GM21619 (cell line): ENCODE results near the gene GRIA1.
A peak's percentile ranks its signal among the peaks of the same experiment; 100 is the strongest.

Experiments
- ATAC-seq: cut with Tn5 transposase; IDR thresholded peaks from one replicate; pipeline ENCODE4 v1.9.1; 2021; ENCODE audit not compliant: unreplicated experiment

The GRIA1 gene

DNA sequence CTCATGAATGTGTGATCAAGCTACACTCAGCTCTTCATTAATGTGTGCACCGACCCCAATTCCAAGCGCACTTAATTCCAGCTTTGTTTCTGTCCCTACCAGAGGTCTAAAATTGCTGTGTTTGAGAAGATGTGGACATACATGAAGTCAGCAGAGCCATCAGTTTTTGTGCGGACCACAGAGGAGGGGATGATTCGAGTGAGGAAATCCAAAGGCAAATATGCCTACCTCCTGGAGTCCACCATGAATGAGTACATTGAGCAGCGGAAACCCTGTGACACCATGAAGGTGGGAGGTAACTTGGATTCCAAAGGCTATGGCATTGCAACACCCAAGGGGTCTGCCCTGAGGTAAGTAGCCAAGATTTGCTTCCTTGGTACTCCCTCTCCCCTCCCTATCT, 279.6 kb downstream of the GRIA1 start:
- no peak for ATAC-seq

DNA sequence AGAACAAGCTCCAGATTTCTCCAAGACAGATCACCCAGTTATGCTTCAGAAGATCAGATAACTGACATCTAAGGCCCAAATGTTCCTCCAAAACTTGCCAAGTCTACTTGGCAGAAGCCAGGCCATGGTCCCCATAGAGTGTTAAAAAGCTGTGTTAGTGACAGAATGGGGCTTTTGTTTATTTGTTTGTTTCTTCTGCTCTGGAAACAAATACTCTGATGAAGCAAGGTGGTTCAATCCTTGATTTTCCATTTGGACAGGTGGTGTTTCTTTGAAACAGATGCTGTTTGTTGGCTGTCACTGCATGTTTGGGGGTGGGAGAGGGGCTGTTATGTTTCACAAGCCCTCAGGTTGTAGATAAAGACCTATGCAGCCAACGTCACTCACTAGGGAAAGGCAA, 284.2 kb downstream of the GRIA1 start:
- ATAC-seq: no peak

DNA sequence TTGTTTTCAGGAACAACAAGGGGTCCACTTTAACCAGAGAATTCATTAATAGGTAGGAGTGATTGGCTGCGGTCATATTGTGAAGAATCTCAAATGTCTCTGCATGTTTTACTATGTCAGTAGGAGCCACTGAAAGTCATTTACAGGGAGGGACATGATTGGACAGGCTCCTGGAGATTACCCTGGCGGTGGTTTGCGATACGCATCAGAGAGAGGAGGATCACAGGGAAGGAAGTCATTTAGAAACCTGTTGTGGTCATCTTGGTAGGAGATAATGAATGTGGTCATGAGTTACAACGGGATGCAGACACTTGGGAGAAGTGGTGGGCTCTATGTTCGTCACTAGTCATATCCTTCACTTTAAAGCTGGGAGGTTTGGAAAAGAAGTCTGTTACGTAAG, 285.5 kb downstream of the GRIA1 start:
- ATAC-seq: no peak

DNA sequence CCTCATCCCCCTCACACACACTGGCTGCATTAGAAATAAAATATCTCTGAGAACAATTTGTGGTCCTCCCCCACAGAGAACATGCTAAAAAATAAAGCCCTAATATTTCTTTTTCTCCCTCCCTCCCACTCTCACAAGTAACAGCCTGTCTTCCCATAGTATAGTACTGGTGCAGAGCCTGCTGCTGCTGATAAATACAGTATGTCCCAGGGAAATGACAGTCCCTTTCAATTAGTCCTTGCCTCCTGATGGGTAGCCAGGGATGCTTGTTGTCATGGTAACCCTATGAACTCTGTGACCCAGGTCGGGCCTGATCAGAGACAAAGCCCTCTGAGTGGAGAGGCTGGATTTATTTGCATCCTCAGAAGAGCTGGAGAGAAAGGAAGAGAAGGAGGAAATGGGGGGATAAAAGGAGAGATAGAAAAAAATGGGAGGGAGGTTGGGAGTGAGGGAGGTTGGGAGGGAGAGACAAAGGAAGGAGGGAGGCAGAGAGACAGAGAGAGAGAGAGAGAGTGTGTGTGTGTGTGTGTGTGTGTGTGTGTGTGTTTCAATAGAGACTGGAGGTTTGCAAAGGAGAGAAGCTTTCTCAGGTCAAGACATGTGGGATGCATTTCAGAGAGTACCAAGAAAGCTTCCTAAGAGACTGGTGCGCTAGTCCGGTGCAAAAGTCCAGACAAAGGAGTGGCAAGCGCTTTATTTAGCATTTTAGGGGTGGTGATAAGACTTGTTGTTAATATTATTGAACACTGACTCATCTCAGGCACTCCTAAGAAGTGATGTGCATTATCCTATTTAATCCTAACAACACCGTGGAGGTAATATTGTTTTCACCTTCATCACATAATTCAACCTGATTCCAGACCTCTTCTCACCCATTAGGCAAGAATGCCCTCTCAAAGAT, 287.5 kb downstream of the GRIA1 start:
- no peak for ATAC-seq

DNA sequence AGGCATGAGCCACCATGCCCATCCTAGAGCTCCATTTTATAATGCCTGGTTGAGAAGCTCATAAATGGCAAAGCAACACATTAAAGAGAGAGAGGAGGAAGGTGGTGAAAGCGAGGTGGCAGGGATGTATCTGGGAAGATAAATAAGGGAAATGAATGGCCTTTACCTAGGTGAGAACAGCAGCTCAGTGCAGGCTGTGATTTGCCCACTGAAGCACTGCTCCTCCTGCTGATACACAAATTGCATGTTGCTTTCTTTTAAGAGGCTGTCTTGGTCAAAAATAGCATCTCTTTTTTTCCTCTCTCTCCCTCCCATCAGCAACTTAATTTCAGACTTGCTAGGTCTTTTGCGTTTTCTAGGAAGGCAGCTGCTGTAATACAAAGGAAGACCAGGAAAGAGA, 289.4 kb downstream of the GRIA1 start:
- ATAC-seq: no peak

DNA sequence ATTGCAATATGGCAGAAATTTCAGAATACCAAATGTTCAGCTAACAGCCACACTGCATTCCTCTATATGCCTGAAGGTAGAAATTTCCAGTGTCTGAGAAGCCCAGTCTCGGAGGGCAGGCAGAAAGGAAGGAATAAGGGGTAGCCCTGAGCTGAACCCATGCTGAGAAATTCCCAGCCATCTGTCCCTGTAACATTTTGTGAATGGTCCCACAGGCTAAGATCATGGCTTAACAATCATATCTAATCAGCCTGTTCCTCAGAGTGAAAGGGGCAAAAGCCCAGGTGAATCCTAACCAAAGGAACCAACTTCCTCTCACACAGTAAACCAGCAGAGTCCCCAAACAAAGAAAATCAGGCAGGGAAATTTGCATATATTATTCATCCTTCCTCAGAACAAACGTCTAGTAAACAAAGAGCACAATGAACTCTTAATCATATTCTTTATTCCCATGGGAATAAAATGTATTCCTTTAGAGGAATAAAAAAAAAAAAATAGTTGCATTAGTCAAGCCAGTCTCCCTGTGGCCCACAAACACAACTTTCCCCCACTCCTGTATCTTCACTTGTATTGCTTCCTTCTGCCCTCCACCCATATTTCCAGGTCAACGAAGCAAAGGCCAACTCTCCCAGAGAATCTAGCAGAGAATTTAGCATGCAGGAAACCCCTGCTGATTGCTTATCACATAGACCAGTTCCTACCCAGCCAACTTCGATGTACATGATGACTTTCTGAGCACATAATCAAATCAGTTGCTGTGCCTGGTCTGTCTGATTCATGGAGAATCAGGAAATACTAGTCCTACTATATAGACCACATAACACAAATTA, 290.6 kb downstream of the GRIA1 start:
- no peak for ATAC-seq

DNA sequence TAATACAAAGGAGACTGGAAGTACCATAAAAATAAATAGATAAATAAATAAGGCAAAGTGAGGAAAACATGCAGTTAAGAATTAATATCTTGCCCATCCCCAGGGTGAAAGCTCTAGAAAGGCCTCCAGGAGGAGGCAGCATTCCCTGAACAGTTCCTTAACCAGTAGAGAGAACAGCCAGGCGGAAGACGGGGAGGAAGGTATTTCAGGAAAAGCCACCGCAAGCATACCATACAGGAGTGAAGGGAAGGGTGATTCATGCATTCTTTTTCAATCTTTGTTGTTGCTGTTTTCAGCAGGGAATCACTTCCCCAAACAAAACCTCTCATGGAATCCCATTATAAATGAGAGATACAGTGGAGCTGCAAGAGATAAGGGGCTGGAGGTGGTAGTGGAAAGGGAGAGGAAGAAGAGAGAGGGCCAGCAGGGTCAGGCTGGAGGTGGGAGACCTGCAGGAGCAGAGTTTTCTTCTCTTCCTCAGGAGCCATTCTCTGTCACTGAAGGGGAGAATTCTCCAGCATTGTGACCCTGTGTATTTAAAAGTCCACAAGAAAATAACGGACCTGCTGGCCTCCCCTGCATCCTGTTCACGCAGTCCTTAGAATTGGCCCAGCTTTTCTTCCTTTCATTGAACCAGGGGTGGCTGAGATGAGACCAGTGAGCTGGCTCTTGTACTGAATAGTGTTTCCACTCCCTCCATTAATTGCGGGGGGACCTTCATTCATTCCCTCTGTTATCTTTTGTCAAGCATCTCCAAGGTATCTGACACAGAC, 292.3 kb downstream of the GRIA1 start:
- no peak for ATAC-seq

DNA sequence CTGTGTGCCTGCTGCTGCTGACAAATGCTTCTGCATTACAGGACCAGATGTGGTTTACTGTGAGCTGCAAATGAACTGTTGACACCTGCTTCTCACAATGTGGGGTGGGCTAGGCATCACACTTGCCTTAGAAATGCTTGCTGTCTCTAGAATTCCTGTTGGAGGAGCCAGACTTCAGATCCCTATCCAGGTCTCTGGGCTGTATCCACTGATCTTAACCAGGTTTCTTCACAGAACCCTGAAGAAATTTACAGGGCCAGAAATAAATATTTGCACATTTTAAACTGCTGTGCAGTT, 292.8 kb downstream of the GRIA1 start:
- ATAC-seq: no peak

DNA sequence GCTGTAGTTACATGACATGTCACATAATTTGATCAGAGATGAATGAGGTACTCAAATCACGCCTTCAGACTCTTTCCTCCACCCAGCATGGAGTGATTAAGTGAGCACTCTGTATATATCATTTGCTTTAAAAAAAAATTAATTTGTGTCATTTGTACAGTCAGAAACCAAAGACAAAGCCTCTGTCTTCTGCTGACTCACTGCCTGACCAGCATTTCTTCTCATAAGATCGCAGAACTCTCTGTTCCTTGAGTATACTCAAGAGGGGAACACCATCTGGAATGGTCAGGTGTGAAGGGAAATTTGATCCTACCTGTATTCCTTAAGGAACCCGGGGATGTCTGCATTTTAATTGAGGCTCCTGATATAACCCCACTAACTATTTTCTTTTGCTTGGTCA, 293.8 kb downstream of the GRIA1 start:
- ATAC-seq: no peak

DNA sequence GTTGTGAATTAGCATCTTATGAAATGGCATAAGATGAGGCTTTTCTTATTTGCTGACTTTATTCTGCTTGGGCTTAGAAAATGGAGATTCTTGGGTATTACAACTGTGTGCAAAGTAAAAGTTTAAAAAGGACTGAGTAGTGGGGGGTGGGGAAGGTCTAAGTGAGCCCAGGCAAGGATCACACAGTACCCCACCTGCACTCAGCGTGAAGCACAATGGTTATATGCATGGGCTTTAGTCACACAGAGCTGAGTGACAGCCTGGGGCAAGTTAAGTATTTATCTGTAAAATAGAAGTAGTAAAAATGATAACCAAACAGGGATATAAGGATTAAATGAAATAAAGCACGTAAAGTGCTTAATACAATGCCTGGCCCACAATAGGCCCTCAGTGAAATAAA, 300.9 kb downstream of the GRIA1 start:
- no peak for ATAC-seq

DNA sequence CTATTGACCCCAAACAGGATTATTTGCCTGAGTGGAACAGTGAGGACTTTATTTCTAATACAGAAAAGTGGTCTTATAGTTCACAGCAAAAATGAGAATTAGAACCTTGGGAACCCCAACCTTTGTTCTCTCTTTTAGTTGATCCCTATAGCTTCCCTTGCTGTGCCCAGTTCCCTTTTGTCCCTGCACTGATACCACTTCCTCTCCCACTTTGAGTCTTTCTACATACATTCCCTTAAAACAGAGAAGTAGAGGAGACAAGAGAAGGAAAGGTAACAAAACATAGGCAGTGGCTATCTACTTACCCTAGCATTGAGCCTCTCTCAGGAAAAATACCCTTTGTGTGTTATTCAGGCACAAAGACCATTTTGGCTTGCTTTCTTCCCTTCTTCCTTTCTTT, 301.8 kb downstream of the GRIA1 start:
- ATAC-seq: no peak

DNA sequence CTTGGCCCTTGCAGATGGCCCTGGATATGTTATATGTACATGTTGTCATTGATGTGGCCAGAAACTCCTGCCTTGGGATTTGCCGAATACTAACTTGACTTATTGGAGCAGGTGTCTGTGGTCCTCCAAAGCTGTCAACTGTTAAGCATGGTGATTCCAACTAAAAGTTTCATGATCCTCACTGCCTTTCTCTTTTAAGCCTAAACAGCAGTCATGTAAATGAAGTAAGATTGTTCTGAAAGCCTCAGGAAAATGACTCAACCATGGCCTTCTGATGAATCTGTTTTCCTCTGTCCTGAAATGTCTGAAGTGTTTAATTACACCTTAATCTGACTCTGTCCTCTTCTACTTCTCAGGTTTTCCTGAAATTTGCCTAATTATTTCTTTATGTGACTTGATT, 303.2 kb downstream of the GRIA1 start:
- no peak for ATAC-seq

DNA sequence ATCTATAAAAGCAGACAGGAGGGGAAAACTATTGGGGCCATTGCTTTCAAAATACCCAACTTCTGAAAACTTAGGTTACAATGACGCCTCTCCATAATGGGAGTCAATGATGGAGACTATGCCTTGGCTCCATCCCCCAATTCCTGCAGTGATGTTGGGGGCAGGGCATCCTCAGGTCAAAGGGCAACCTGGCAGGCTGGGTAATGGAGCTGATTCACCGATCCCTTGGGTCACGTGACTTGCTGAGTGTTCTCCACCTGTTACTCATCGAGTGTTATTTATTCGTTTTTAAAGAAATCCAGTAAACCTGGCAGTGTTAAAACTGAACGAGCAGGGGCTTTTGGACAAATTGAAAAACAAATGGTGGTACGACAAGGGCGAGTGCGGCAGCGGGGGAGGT, 303.9 kb downstream of the GRIA1 start:
- no peak for ATAC-seq

DNA sequence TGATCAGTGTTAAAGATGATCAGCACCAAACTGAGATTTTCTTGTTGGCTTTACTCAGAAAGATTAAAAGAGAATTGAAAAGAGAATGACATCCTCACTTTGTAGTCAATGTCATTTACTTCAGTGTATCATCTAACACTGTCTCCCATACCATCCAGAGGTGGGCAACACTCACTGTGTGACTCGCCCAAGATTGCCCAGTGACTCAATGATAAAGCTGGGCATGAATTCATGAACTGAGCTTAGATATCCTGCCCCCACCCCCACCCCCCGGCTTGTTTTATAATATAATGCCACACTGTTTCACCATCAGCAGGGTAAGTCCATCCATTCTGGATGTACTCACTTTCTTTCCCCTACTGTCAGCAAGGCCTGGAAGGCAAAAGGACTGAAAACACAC, 306.1 kb downstream of the GRIA1 start:
- no peak for ATAC-seq

DNA sequence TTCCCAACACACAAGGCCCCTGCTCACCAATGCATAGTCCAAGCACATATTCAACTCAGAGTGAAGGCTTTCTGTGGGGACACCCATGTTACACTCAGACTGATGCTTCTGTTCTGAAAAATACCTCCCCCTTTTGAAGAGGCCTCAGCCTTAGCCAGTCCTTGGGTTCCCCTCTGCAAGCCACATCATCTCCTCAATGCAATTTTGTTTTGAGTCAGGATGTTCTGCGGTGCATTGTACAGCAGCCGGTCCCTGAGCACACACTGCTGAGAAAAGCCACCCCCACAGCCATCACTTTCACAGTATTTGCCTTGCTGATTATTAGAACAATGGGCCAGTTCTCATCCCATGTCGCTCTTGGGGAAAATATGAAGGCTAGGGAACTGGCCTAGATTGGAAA, 307.0 kb downstream of the GRIA1 start:
- ATAC-seq: peak; percentile 87

DNA sequence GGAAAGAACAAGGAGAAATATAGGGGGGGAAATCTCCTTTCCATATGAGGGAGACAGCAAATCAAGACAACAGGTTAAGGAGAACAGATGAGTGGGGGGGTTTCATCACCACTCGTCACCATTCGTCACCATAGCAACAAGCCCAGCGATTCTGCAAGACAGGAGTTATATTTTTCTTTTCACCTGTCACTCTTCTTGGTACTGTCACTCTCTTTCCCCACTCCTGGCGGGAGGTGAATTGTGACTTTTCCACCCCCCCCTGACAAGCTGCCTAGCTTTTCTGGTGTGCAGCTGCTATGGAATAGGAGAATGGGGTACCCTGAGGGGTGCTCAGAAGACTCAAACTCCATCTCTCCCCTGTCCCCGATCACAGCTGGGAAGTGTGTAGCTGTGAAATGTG, 308.4 kb downstream of the GRIA1 start:
- ATAC-seq: no peak

DNA sequence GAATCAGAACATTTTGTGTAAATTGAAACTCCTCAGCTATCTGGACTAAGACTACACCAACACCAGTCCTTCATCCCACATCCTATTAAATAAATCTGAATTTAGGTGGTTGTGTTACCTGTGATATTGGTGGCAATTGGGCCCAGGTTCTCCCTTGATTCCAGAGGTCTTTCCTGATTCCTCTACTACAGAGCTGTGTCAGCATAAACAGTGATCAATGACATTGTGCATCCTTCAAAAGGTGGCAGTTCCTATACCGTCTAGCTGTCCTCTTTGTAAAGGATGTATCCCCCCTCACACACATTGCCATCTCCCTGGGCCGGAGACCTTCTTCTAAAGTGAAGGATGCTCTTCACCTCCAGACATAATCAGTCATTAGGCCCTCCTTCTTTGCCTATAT, 309.0 kb downstream of the GRIA1 start:
- no peak for ATAC-seq

DNA sequence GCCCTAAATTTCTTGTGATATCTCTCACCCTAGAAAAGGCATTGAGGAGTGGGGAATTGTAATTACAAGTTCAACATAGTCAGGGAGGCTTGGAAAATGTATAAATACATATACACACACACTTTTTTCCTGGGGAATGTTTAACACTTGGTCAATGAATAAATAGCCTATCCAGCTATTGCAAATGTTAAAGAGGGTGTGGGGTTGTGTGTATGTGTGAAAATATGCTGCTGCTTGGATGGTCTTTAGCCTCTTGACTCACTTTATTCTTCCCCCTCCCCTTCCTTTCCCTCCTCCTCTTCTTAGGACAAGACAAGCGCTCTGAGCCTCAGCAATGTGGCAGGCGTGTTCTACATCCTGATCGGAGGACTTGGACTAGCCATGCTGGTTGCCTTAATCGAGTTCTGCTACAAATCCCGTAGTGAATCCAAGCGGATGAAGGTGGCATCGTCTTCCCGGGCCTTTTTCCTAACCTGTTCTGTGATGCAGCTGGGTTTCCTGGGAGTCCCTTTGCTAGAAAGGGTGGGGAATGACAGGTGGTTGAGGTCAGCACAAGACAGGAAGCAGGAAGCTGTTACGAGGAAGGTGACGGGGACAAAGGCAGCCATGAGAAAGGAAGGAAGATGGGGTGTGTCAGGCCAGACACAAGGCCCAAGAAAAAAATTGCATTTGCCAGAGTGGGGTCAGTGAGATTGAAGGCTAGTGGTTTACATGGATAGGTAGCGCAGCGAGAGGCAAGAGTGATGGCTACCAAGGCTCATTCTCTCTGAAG, 311.8 kb downstream of the GRIA1 start:
- ATAC-seq: no peak

DNA sequence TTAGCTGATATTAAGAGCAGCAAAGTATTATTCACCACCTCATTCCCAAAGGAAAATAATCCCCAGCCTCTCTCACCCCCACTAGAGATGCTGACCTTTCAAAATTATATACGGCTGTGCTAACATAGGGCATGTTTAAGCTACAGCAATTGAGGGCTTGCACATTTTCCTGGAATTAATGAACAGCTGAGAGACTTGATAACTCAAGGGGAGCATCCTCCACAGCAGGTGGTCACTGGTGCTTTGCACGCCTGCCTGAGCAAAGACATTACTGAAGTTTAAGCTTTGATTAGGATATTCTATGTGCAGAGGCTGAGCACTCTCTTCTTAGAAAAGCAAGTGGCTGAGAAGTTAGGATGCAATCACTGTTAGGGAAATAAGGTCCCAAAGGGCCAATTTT, 317.3 kb downstream of the GRIA1 start:
- no peak for ATAC-seq

DNA sequence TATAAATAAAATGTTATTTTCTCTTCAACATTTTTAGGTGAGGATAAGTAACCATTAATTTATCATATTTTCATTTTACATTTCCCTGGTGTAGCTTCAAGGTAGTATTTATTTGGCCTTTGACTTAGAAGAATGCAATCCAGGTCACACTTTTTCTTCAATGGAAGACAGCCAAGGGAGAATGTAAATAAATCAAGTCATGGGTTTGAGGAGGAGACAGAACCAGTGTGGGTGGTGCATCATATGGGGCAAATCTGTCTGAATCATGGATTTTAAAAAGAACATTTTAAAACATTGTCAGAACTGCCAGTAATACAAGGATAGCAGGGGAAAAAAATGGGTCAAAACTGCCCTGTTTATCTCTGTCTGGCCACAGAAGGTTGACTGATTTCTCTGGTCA, 318.7 kb downstream of the GRIA1 start:
- no peak for ATAC-seq

DNA sequence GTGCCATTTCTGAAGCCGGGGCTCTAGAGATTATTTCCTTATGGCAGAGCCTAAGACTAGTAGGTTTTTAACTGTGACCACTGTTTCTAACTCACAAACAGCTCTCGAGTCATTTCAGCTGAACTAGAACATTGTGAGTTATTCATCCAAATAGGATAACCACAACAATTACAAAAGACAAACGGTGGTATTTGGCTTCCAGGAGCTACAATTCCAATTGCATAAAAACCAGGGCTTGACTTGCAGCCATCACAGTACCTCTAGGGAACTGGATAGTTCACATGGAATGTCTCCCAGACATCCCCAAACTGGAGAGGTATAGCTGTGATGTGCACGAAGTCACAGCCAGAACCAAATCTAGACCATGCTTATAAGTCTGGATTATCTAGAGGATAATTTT, 323.4 kb downstream of the GRIA1 start:
- no peak for ATAC-seq
